NK-92 (cell line): Measurements from ENCODE around the gene GALE.

Source experiments
- DNase-seq: peaks from one replicate; lab custom pipeline; 2025; ENCODE audit not compliant: unreplicated experiment; lab: John Stamatoyannopoulos, UW

The GALE gene

GRCh38 chr1:23756676-23757075 is 43.9 kb downstream of the GALE start:
- DNase-seq: no peak

GRCh38 chr1:23752909-23753308 is 47.6 kb downstream of the GALE start:
- no peak for DNase-seq

GRCh38 chr1:23751815-23752200 is 48.7 kb downstream of the GALE start:
- no peak for DNase-seq

DNA sequence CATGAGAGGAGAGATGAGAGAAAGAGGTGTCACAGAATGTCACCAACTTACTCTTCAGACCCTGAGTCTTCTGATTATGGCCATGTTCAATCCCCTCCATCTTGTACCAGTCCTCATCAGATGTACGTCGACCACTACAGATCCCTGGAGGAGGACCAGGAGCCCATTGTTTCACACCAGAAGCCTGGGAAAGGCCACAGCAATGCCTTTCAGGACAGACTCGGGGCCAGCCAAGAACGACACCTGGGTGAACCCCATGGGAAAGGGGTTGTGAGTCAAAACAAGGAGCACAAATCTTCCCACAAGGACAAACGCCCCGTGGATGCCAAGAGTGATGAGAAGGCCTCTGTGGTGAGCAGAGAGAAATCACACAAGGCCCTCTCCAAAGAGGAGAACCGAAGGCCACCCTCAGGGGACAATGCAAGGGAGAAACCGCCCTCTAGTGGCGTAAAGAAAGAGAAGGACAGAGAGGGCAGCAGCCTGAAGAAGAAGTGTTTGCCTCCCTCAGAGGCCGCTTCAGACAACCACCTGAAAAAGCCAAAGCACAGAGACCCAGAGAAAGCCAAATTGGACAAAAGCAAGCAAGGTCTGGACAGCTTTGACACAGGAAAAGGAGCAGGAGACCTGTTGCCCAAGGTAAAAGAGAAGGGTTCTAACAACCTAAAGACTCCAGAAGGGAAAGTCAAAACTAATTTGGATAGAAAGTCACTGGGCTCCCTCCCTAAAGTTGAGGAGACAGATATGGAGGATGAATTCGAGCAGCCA is 49.3 kb downstream of the GALE start:
- no peak for DNase-seq

GRCh38 chr1:23748016-23748415 is 52.5 kb downstream of the GALE start:
- no peak for DNase-seq
